HG03196 (cell line): ENCODE measurements around the gene GIPC3.
"Not testable (repeated sequence)": the region's sequence is repeated elsewhere in the genome, so short reads cannot be mapped to it uniquely, and the experiment has no call there.

Experiments
- ATAC-seq: cut with Tn5 transposase; IDR thresholded peaks from one replicate; pipeline ENCODE4 v1.9.1; 2021; ENCODE audit not compliant: unreplicated experiment

GIPC3 gene

GRCh38 chr19:3618144-3618810, 33.0 kb downstream of the GIPC3 start:
- ATAC-seq, result no peak

GRCh38 chr19:3618811-3619630, 33.7 kb downstream of the GIPC3 start:
- no peak for ATAC-seq

GRCh38 chr19:3619631-3620012, 34.3 kb downstream of the GIPC3 start:
- ATAC-seq, result no peak

- no peak for ATAC-seq
Observed at GRCh38 chr19:3620145-3620816, 35.0 kb downstream of the GIPC3 start.

- no peak for ATAC-seq
Observed at GRCh38 chr19:3620817-3621547, 35.7 kb downstream of the GIPC3 start.

- no peak for ATAC-seq
Observed at GRCh38 chr19:3621689-3622088, 36.4 kb downstream of the GIPC3 start.

GRCh38 chr19:3622224-3622623, 36.9 kb downstream of the GIPC3 start:
- ATAC-seq, result no peak

GRCh38 chr19:3623716-3624115, 38.4 kb downstream of the GIPC3 start:
- no peak for ATAC-seq

- ATAC-seq, result peak; percentile 10
Observed at GRCh38 chr19:3625996-3626472, 40.8 kb downstream of the GIPC3 start.

GRCh38 chr19:3626473-3627350, 41.4 kb downstream of the GIPC3 start, which contains the start of gene CACTIN:
CACTIN (minus strand) TSS chr19:3626790; CDS start chr19:3626762, 28 bp downstream.
- peak; percentile 64 for ATAC-seq

GRCh38 chr19:3627351-3627723, 42.1 kb downstream of the GIPC3 start:
- no peak for ATAC-seq

- not testable (repeated sequence) for ATAC-seq
Observed at GRCh38 chr19:3628766-3629165, 43.5 kb downstream of the GIPC3 start.

GRCh38 chr19:3631053-3631861, 46.0 kb downstream of the GIPC3 start:
- no peak for ATAC-seq

GRCh38 chr19:3632098-3632497, 46.8 kb downstream of the GIPC3 start:
- no peak for ATAC-seq

- no peak for ATAC-seq
Observed at GRCh38 chr19:3632739-3633558, 47.7 kb downstream of the GIPC3 start.

- ATAC-seq, result no peak
Observed at GRCh38 chr19:3633559-3633988, 48.3 kb downstream of the GIPC3 start.

- no peak for ATAC-seq
Observed at GRCh38 chr19:3634496-3635045, 49.3 kb downstream of the GIPC3 start.

- ATAC-seq, result no peak
Observed at GRCh38 chr19:3636506-3636905, 51.2 kb downstream of the GIPC3 start.
